Tibial nerve (tissue), 4 donors: ENCODE results near the gene ACE2. TPM values are rescaled to one million over a fixed set of nuclear protein-coding genes. Genes with fewer than 3 reads are reported as not detected.
A peak's percentile ranks its signal among the peaks of the same experiment; 100 is the strongest.

Source experiments
- DNase-seq, 2 donors: peaks; one replicate each; pipeline ENCODE4 v3.0.0-alpha.2; 2019; ENCODE audit warnings: low spot score in 2 of 2
- H3K27ac ChIP-seq, 4 donors: fragments of 200-600 bp; sonication (generic) in 3 of 4; one replicate each; pipeline ENCODE4 v1.5.1; 2017 to 2019; ENCODE audit warnings: mild to moderate bottlenecking in 1 of 4
- H3K27me3 ChIP-seq, 2 donors: fragments of 200-600 bp; sonication (generic) in 1 of 2; one replicate each; pipeline versions ENCODE4 v1.5.1 to v1.6.0; 2017 to 2019
- H3K36me3 ChIP-seq, 3 donors: fragments of 200-600 bp; sonication (generic); one replicate each; pipeline ENCODE4 v1.5.1; 2018 to 2019
- H3K4me1 ChIP-seq, 4 donors: fragments of 200-600 bp; sonication (generic) in 3 of 4; one replicate each; pipeline ENCODE4 v1.5.1; 2017 to 2019
- H3K4me3 ChIP-seq, 4 donors: fragments of 200-600 bp; sonication (generic) in 3 of 4; one replicate each; pipeline ENCODE4 v1.5.1; 2017 to 2019; ENCODE audit warnings: mild to moderate bottlenecking in 1 of 4, moderate library complexity in 1 of 4
- H3K9me3 ChIP-seq, 4 donors: fragments of 200-600 bp; sonication (generic) in 3 of 4; one replicate each; pipeline ENCODE4 v1.5.1; 2017 to 2019
- CTCF ChIP-seq, 5 experiments: fragments of 200-600 bp in 3 of 5; fragments of 450-650 bp in 2 of 5; sonication (generic) in 3 of 5; IDR thresholded peaks; one replicate each; pipeline ENCODE4 v1.5.1; 2016 to 2019; ENCODE audit warnings: antibody characterized with exemption in 5 of 5, mild to moderate bottlenecking in 3 of 5, moderate library complexity in 2 of 5
- EP300 ChIP-seq, 2 donors: sonication (generic); formaldehyde crosslinking; IDR thresholded peaks; one replicate each; pipeline ENCODE4 v1.6.1; 2017; ENCODE audit warnings: antibody characterized with exemption in 2 of 2, mild to moderate bottlenecking in 1 of 2
- POLR2A ChIP-seq, 2 donors: fragments of 450-650 bp; IDR thresholded peaks; one replicate each; pipeline ENCODE4 v1.6.1; 2017; ENCODE audit warnings: antibody characterized with exemption in 2 of 2, mild to moderate bottlenecking in 2 of 2, moderate library complexity in 2 of 2
- whole genome bisulfite sequencing, 2 donors: methylation state at CpG; one replicate each; pipeline ENCODE4 v1.1.5; 2018; 5-methylcytosine and 5-hydroxymethylcytosine counted together
- total RNA-seq, 4 donors: library from RNA; depleted of rRNA; stranded (reverse); fragments of >200 nt; gene quantifications; one replicate each; pipeline ENCODE4 v1.1.0, GENCODE V29; 2016

Gene ACE2
- total RNA-seq, 4 donors from 2014 or later, result 0.30 to 1.1 (median 0.92) TPM

GRCh38 chrX:15616531-15616930, 15.8 kb upstream of the ACE2 start:
- Histone ChIP-seq H3K36me3 (no peaks in the 10 kb centered on the region), H3K4me3 (no peak overlapping the region), H3K27me3 (peaks cover 0 to 21% of the 10 kb centered on the region in 2 donors), H3K9me3 (no peaks in the 10 kb centered on the region), H3K27ac (no peak overlapping the region), H3K4me1 (no peaks in the 10 kb centered on the region)
- 67 to 70% methylated on average over 3 of the region's 3 CpGs for WGBS, 2 donors
- TF ChIP-seq EP300 (IDR thresholded peaks at IDR 0.05) (no peak), POLR2A (IDR thresholded peaks at IDR 0.05) (no peak), CTCF (IDR thresholded peaks at IDR 0.05) (no peak)
- DNase-seq, result peak in 1 of 2 donors; percentile 6

GRCh38 chrX:15607067-15607466, 6.3 kb upstream of the ACE2 start:
- no peak overlapping the region for H3K27ac ChIP-seq
- DNase-seq, result no peak
- WGBS, 2 donors, result 79 to 81% methylated on average over 5 of the region's 5 CpGs
- H3K4me3 ChIP-seq, result no peak overlapping the region
- TF ChIP-seq POLR2A (IDR thresholded peaks at IDR 0.05) (no peak), CTCF (IDR thresholded peaks at IDR 0.05) (no peak), EP300 (IDR thresholded peaks at IDR 0.05) (no peak)
- H3K27me3 ChIP-seq, result peaks cover 0 to 12% of the 10 kb centered on the region in 2 donors
- no peaks in the 10 kb centered on the region for H3K4me1 ChIP-seq
- no peaks in the 10 kb centered on the region for H3K36me3 ChIP-seq
- no peaks in the 10 kb centered on the region for H3K9me3 ChIP-seq

DNA sequence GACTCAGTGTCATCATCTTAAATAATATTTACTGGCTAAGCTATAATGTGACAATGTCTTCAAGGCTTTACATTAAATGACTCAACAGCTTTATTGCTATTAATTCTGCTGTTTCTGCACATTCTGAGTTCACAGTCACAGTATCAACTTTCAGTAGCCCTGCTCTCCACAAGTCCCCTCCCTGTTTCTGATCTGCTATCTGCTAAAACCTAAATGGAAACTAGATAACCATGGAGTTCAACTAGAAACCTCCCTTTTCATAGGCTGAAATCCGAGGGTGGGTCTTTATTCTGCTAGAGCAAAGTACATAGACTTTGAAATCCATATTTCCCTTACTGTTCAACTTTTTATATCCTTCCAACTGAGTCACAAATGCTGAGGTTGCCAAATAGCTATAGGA, 5.4 kb upstream of the ACE2 start:
- 32 to 44% methylated on average over 1 of the region's 1 CpG for WGBS, 2 donors
- no peak overlapping the region for H3K27ac ChIP-seq
- TF ChIP-seq POLR2A (IDR thresholded peaks at IDR 0.05), result no peak
- TF ChIP-seq EP300 (IDR thresholded peaks at IDR 0.05), result no peak
- no peak for TF ChIP-seq CTCF (IDR thresholded peaks at IDR 0.05)

GRCh38 chrX:15605226-15605625, 4.5 kb upstream of the ACE2 start:
- no peak for DNase-seq
- TF ChIP-seq POLR2A (IDR thresholded peaks at IDR 0.05) (no peak), CTCF (IDR thresholded peaks at IDR 0.05) (no peak), EP300 (IDR thresholded peaks at IDR 0.05) (no peak)
- 58 to 90% methylated on average over 1 of the region's 1 CpG for WGBS, 2 donors

More for the DNA sequence above, 5.4 kb upstream of the ACE2 start:
- no peak overlapping the region for H3K4me3 ChIP-seq
- DNase-seq, result no peak
- H3K27me3 ChIP-seq, result peaks cover 0 to 13% of the 10 kb centered on the region in 2 donors
- H3K4me1 ChIP-seq, result no peaks in the 10 kb centered on the region
- no peaks in the 10 kb centered on the region for H3K36me3 ChIP-seq
- no peaks in the 10 kb centered on the region for H3K9me3 ChIP-seq

DNA sequence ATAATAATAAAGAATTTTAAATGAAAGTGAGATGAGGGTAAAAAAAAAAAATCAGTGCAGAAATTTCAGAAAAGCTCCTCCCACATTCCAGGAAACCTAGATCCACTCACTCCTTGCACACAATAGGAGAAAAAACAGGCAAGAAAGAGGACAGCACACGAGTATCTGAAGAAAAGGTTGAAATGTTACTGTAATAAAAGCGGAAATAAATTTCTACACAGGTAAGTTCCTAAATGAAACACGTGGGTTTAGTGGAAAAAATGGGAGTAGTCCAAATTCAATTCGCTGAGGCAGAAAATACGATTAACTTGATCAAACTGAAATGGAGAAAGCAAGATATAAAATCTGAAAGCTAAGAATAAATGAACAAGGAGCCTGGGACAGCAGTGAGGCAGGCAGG, 2.0 kb upstream of the ACE2 start:
- Histone ChIP-seq H3K27me3 (peaks cover 0 to 13% of the 10 kb centered on the region in 2 donors), H3K9me3 (no peaks in the 10 kb centered on the region), H3K4me3 (no peak overlapping the region), H3K27ac (no peak overlapping the region), H3K4me1 (no peaks in the 10 kb centered on the region), H3K36me3 (no peaks in the 10 kb centered on the region)
- TF ChIP-seq CTCF (IDR thresholded peaks at IDR 0.05) (no peak), POLR2A (IDR thresholded peaks at IDR 0.05) (no peak), EP300 (IDR thresholded peaks at IDR 0.05) (no peak)
- 56 to 80% methylated on average over 5 of the region's 5 CpGs for WGBS, 2 donors
- no peak for DNase-seq

More at GRCh38 chrX:15605226-15605625, 4.5 kb upstream of the ACE2 start:
- Histone ChIP-seq H3K4me1 (no peaks in the 10 kb centered on the region), H3K27ac (no peak overlapping the region), H3K27me3 (peaks cover 0 to 13% of the 10 kb centered on the region in 2 donors), H3K9me3 (no peaks in the 10 kb centered on the region), H3K36me3 (no peaks in the 10 kb centered on the region), H3K4me3 (no peak overlapping the region)
